ENCODE measurements around the gene CD4.
A peak's percentile ranks its signal among the peaks of the same experiment; 100 is the strongest.

Gene CD4

GRCh38 chr12:6829536-6830220 is 40.4 kb downstream of the CD4 start:
- no peak for DNase-seq

DNA sequence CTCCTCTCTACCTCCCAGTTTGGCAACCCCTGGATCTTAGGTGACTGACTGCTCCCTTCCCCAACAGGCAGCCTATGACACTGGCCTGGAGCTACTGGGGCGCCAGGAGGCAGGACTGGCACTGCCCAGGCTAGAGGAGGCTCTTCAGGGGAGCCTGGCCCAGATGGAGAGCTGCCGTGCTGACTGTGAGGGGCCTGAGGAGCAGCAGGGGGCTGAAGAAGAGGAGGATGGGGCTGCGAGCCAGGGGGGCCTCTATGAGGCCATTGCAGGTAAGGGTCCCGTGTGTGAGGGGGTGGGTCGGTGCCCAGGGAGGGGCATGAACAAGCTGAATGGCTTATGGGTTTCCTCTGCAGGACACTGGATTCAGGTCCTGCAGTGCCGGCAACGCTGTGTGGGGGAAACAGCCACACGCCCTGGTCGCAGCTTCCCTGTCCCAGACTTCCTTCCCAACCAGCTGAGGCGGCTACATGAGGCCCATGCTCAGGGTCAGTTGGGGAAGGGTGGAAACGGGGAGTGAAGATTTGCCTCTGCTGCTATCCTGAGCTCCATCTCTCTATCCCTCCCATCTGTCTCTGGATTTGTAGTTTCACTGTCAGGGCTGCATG is 41.1 kb downstream of the CD4 start:
- no peak for DNase-seq

GRCh38 chr12:6830999-6831398 is 41.7 kb downstream of the CD4 start:
- no peak for DNase-seq

GRCh38 chr12:6831450-6831995 is 42.2 kb downstream of the CD4 start:
- DNase-seq = no peak

DNA sequence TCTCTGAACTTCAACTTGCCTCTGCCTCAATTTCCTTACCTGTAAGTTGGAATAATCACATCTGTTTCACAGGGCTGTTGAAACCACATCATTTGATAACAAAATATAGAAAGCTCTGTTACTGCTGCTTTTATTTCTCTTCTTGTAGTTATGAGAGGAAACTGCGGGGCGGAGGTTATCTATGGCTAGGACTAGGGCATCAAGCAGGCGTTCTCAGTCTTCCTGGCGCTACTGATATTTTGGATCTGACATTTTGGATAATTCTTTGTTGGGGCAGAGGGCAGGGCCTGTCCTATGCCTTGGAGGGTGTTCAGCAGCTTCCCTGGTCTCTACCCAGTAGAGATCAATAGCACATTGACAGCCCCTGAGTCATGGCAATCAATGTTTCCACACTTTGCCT is 42.8 kb downstream of the CD4 start:
- DNase-seq = no peak

DNA sequence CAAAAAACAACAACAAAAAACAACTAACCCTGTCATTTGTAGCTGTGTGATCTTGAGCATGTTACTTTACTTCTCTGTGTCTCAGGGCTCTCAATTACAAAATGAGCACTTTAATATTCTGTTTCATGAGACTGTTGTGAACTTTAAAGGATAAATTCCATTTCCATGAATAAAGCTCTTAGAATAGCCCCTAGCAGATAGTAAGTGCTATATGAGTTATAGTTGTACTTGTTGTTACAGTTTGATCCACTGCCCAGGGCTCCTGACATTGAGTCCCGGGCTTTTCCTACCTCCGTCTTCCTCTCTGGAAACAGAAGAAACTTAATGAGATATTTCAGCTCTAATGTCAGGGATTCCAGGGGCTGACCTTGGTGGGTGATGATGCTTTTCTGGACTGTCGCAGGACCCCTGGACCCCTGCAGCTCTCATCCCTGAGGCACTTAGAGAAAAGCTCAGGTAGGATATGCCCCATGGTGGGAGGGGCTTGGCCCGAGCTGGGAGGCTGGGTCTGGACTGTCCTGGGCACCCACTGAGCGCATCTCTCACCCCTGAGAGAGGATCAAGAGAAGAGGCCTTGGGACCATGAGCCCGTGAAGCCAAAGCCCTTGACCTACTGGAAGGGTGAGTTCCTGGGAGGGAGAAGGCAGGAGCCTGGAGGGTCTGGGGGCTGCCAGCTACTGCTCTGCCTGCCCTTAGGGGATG is 44.0 kb downstream of the CD4 start:
- DNase-seq = no peak

GRCh38 chr12:6834254-6834653 is 44.9 kb downstream of the CD4 start:
- no peak for DNase-seq

DNA sequence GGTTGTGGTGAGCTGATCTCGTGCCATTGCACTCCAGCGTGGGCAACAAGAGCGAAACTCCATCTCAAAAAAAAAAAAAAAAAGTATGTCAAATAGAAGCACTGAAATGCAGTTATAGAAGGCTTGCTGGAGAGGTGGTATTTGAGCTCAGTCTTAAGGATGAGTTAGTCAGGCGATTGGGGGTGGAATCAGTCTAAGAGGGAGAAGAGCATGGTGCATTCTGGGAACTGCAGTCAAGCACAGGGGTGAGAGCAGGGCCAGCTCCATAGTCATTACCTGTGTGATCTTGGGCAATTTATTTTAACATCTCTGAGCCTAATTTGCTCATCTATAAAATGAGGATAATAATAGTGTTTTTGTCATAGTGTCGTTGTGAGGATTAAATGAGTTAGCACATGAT is 45.5 kb downstream of the CD4 start:
- no peak for DNase-seq

GRCh38 chr12:6836851-6837250 is 47.5 kb downstream of the CD4 start:
- DNase-seq = no peak

- no peak for DNase-seq
Measured at GRCh38 chr12:6837370-6838060, 48.2 kb downstream of the CD4 start.

DNA sequence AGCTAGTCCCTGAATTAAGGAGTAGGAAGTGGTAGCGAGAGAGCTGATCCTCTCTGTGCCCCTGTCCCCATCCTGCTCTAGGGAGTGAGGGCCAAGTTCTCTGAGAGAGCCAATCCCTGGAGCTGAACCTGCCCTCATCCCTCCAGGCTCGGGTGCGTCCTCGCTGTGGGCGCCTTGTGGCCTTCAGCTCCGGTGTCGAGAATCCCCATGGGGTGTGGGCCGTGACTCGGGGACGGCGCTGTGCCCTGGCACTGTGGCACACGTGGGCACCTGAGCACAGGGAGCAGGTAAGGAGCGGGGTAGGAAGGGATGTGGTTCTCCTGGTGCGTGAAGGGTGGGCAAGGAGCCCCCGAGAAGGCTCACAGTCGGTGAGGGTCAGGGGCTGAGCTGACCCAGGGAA is 49.5 kb downstream of the CD4 start:
- no peak for DNase-seq

DNA sequence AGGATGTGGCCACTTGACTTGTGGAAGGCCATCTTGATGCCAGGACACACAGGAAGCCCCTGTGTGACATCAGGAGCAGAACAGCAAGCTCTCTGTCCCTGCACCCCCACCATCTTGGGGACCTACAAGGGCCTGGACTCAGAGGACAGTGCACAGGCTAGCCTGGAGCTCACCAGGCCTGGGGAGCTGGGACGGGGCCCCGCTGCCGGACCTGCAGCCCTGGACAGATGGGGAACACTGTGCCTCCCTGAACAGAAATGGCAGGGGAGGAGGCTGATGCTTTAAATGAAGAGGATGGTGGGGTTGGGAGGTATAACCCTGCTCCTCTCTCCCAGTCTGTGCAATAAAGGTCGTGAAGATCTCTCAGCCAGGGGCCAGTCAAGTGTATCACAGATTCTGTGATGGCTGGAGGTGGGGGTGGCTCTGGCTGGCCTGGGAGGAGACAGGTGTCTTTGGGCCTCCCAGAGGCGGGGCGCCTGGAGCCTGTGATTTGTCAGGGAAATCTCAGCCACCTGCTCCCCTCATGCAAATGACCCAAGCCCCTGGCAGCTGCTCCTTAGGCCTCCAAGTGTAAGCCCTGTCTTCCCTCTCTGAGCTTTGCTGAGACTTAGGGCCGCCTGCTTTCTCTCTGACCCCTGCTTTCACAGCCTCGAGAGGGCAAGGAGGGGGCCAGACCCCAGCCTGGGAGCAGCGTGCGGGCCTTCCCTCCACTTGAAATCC is 50.3 kb downstream of the CD4 start:
- peak; percentile 6 to 16 for DNase-seq

- DNase-seq = no peak
Measured at GRCh38 chr12:6840330-6840729, 51.0 kb downstream of the CD4 start.

DNA sequence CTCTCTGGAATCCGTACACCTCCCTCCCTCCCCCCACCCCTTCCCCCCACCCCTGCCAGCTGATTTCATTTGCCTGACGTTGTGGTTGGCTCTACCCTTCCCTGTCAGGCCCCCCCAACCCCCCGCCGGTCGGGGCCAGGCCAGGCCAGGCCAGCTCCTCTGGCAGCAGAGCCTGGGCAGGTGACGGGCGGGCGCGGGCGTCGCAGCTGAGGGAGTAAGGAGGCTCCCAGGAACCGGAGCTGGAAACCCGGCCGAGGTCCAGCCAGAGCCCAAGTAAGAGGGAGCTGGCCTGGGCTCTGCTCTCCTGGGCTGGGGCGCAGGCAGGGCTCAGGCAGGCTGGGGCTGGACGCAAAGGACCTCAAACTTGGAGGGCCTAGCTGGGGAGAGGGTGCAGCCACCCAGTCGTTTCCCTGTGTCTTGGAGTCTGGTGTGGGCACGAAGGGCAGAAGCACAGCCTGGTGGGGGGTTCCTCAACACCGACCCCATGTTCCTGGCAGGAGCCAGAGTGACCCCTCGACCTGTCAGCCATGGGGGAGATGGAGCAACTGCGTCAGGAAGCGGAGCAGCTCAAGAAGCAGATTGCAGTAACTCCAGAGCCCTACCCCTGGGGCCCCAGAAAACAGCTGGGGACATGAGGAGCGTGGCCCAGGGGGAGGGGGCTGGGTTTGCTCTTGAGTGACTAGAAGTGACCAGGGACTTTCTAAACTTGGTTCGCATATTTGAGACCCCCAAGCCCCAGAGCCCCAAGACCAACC is 51.6 kb downstream of the CD4 start, which contains the start of gene GNB3:
GNB3 (plus strand) TSS at position 165 of the 755 bp plus-strand sequence; CDS start at position 528, 363 bp downstream.
- DNase-seq = no peak

DNA sequence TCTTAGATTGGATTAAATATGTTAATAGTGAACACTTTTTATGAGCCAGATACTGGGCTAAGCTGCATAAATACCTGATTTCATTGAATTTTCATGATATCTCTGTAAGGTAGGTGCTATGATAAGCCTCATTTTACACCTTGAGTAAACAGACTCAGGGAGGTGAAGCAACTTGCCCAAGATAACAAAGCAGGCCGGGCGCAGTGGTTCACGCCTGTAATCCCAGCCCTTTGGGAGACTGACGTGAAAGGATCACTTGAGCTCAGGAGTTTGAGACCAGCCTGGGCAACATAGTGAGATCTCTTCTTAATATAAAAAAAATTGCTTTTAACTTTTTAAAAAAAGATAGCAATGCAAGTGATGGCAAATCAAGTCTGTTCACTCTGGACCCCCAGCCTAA is 52.7 kb downstream of the CD4 start:
- no peak for DNase-seq

- DNase-seq = no peak
Measured at GRCh38 chr12:6843118-6843902, 54.0 kb downstream of the CD4 start.

GRCh38 chr12:6845395-6845794 is 56.1 kb downstream of the CD4 start:
- DNase-seq = no peak

- no peak for DNase-seq
Measured at GRCh38 chr12:6846316-6846869, 57.1 kb downstream of the CD4 start.

DNA sequence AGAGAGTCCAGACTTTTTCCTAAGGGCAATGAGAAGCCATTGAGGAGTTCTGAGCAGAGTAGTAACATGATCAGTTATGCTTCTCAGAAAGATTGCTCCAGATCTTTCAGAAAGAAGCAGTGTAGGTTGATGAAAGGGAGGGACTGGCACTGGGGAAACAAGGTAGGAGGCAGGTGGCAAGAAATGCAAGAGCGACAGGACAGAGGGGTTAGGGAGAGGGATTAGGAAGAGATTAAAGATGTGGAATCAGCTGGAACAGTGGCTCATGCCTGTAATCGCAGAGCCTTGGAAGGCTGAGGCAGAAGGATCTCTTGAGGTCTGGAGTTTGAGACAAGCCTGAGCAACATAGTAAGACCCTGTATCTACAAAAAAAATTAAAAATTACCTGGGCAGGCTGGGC is 58.3 kb downstream of the CD4 start:
- DNase-seq = no peak

- no peak for DNase-seq
Measured at GRCh38 chr12:6849427-6849826, 60.1 kb downstream of the CD4 start.
